ENCODE results near the gene LAMA5. TPM values are rescaled to one million over a fixed set of nuclear protein-coding genes. Genes with fewer than 3 reads are reported as not detected.

LAMA5 gene
- total and polyA plus RNA-seq, 2 of the 8 experiments (the other 6 are each of a cell fraction or from before 2014, with no cell fraction given): 34.4 to 225 TPM

GRCh38 chr20:62285151-62285550, 82.0 kb downstream of the LAMA5 start (continued):
- no peak for TF ChIP-seq ATF3 (IDR thresholded peaks at IDR 0.05; ENCODE audit: insufficient read depth, low read depth, low read length)

Measured in H1 (cell line).